SU-DHL-6 (cell line): ENCODE results near the gene DTNBP1.

Source experiments
- CTCF ChIP-seq: fragments of 200-600 bp; sonication (generic); IDR thresholded peaks from one replicate; pipeline ENCODE4 v1.5.1; 2017; ENCODE audit warnings: antibody characterized with exemption, mild to moderate bottlenecking, low read length, moderate library complexity; ENCODE audit not compliant: insufficient read depth, poor library complexity, severe bottlenecking
- EZH2phosphoT487 ChIP-seq: fragments of 200-600 bp; sonication (generic), shearing (Covaris generic); conservative IDR thresholded peaks from 2 replicates; pipeline ENCODE4 v1.6.1; 2018; ENCODE audit warnings: mild to moderate bottlenecking, antibody characterized with exemption, low read length, moderate library complexity, mixed read lengths

- TF ChIP-seq CTCF (peak; percentile 85), EZH2phosphoT487 (no peak)
Observed at GRCh38 chr6:15642276-15642675, 20.6 kb downstream of the DTNBP1 start.
